HepG2 (cell line): ENCODE data around the gene CYP19A1.

Source experiments
- NFYB ChIP-seq: sonication (generic); formaldehyde crosslinking; IDR thresholded peaks from 2 replicates; pipeline ENCODE4 v1.4.0; 2020; ENCODE audit warnings: missing genetic modification reagents
- POLR2A ChIP-seq, 2 experiments: IDR thresholded peaks; 2 replicates each; pipeline ENCODE4 v1.6.1; 2011; ENCODE audit warnings: low read depth in 2 of 2, low read length in 2 of 2, mild to moderate bottlenecking in 1 of 2, moderate library complexity in 1 of 2; ENCODE audit not compliant: insufficient read depth in 1 of 2

- TF ChIP-seq NFYB (CRISPR knock-in tag) = no peak
- TF ChIP-seq POLR2A (IDR thresholded peaks at IDR 0.05; ENCODE audit: insufficient read depth in 1 of 2, low read depth in 2 of 2, low read length in 2 of 2) = no peak
These were observed 75.9 kb downstream of the CYP19A1 start for GRCh38 chr15:51262463-51262862.
